HL-60 (cell line): ENCODE data around the gene FAM240B.

Experiments
- CTCF ChIP-seq: IDR thresholded peaks from one replicate; pipeline ENCODE4 v1.5.1; 2011; ENCODE audit warnings: low read length, control low read depth, inconsistent platforms; ENCODE audit not compliant: insufficient read depth
- POLR2AphosphoS5 ChIP-seq: IDR thresholded peaks from 2 replicates; pipeline ENCODE4 v1.6.1; 2012; ENCODE audit warnings: low read depth

GRCh38 chr9:38690574-38690973 lies 29.4 kb downstream of the FAM240B start:
- TF ChIP-seq CTCF = no peak
- no peak for TF ChIP-seq POLR2AphosphoS5
